Panc1 (cell line): ENCODE data around the gene LRMDA. TPM values are rescaled to one million over a fixed set of nuclear protein-coding genes. Genes with fewer than 3 reads are reported as not detected.

Source experiments
- ATAC-seq: fragments of 200-7000 bp; cut with Tn5 transposase; 2 replicates; pipeline ENCODE4 v1.9.1; 2020; ENCODE audit warnings: mild to moderate bottlenecking, moderate library complexity
- BruUV-seq: library from RNA; stranded (reverse); fragments of 400-500 nt; replicated peaks from 2 replicates; lab custom pipeline; 2021; lab: Mats Ljungman, UMichigan
- CTCF ChIA-PET: fragments of 300-600 bp; sonication (Branson Sonifier 250); formaldehyde crosslinking; loops from one replicate; lab custom pipeline; 2022; ENCODE audit warnings: antibody characterized with exemption; lab: Charles Lee
- POLR2A ChIA-PET: fragments of 300-600 bp; sonication (Branson Sonifier 250); formaldehyde crosslinking; loops from one replicate; lab custom pipeline; 2022; ENCODE audit warnings: antibody characterized with exemption; lab: Charles Lee
- DNase-seq: peaks from one replicate; pipeline ENCODE4 v3.0.0-alpha.2; 2010; ENCODE audit warnings: low read depth, low spot score
- H3K27ac ChIP-seq: 2 replicates; pipeline ENCODE4 v1.5.1; 2011; ENCODE audit warnings: mild to moderate bottlenecking, low read length, inconsistent platforms
- H3K27me3 ChIP-seq: fragments of 200-500 bp; sonication (Bioruptor generic); 2 replicates; pipeline ENCODE4 v1.6.0; 2014; ENCODE audit warnings: low read length, inconsistent platforms; ENCODE audit not compliant: control insufficient read depth, insufficient read depth
- H3K36me3 ChIP-seq: fragments of 200-500 bp; sonication (Bioruptor generic); 2 replicates; pipeline ENCODE4 v1.5.1; 2014; ENCODE audit warnings: inconsistent platforms, mild to moderate bottlenecking, low read length, moderate library complexity; ENCODE audit not compliant: control insufficient read depth, insufficient read depth
- H3K4me1 ChIP-seq: 2 replicates; pipeline ENCODE4 v1.5.1; 2011; ENCODE audit warnings: inconsistent platforms, mild to moderate bottlenecking, low read length, moderate library complexity; ENCODE audit not compliant: control insufficient read depth, insufficient read depth
- H3K4me3 ChIP-seq, 2 experiments: 2 replicates each; pipeline ENCODE4 v1.5.1; 2011 to 2012; ENCODE audit warnings: low read depth in 2 of 2, low read length in 2 of 2, mild to moderate bottlenecking in 2 of 2, inconsistent platforms in 1 of 2, moderate library complexity in 1 of 2
- H3K9me3 ChIP-seq: fragments of 200-500 bp; sonication (Bioruptor generic); 2 replicates; pipeline ENCODE4 v1.5.1; 2014; ENCODE audit warnings: low read depth, mild to moderate bottlenecking, inconsistent platforms, low read length, moderate library complexity; ENCODE audit not compliant: control insufficient read depth, insufficient read depth
- CTCF ChIP-seq: fragments of 450-650 bp; IDR thresholded peaks from 2 replicates; pipeline ENCODE4 v1.5.1; 2017; ENCODE audit warnings: mild to moderate bottlenecking
- POLR2AphosphoS5 ChIP-seq: IDR thresholded peaks from 2 replicates; pipeline ENCODE4 v1.6.1; 2012; ENCODE audit warnings: mild to moderate bottlenecking, low read depth, low read length, moderate library complexity
- REST ChIP-seq, 2 experiments: IDR thresholded peaks; 2 replicates each; pipeline ENCODE4 v1.6.1; 2011 to 2012; ENCODE audit warnings: low read depth in 2 of 2, control low read depth in 1 of 2, low read length in 1 of 2, mild to moderate bottlenecking in 1 of 2, moderate library complexity in 1 of 2; ENCODE audit not compliant: insufficient read depth in 1 of 2
- SIN3A ChIP-seq: IDR thresholded peaks from 2 replicates; pipeline ENCODE4 v1.6.1; 2012; ENCODE audit warnings: low read depth, mild to moderate bottlenecking, low read length, moderate library complexity, borderline replicate concordance; ENCODE audit not compliant: insufficient read depth
- TCF7L2 ChIP-seq: IDR thresholded peaks from 2 replicates; pipeline ENCODE4 v1.6.1; 2011; ENCODE audit warnings: mild to moderate bottlenecking, low read depth, low read length, inconsistent platforms
- in situ Hi-C: cut with HindIII; loops from 2 replicates; pipeline ENCODE4 v1.10.0; 2016; ENCODE audit warnings: low sequenced_read_pairs, low pct_unique_long_range_greater_than_20kb
- intact Hi-C: fragments of 100-400 bp; cut with micrococcal nuclease; formaldehyde crosslinking; loops from one replicate; pipeline ENCODE4 v1.10.0; 2022; ENCODE audit not compliant: unreplicated experiment
- total RNA-seq: library from RNA; stranded (reverse); gene quantifications from one replicate; pipeline ENCODE4 v1.2.1, GENCODE V29; 2021; ENCODE audit not compliant: unreplicated experiment

Gene LRMDA
- total RNA-seq, 1 experiment from 2014 or later, result 1.2 TPM

DNA sequence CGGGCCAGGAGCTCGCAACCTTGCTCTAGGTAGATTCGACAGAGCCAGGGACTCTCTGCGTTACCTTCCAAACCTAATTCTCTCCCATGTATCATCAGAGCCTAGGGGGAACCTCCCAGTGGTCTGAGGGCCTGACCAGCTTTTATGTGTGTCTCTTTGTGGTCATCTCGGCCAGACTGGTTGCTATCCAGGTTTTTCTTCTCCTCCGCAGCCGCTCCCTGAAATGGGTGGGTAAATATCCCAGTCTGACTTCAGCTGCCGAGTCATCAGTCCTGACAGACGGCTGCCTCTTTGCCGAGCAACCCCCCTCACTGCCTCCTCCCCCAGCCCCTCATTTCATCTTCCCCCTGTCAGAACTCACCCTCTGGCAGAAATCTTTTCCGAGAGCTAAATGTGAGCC lies 578.1 kb downstream of the LRMDA start:
- no TSS peak for BruUV-seq
- DNase-seq (no peak), ATAC-seq (no peak)
- Histone ChIP-seq H3K9me3 (no peaks in the 10 kb centered on the region), H3K36me3 (no peaks in the 10 kb centered on the region), H3K4me3 (no peak overlapping the region), H3K4me1 (no peaks in the 10 kb centered on the region), H3K27ac (no peak overlapping the region), H3K27me3 (peaks cover 12% of the 10 kb centered on the region)
- intact Hi-C loops, result no loop called here
- in situ Hi-C loops, result no loop called here
- ChIA-PET POLR2A (interaction anchor here (0.7 kb wide), 1 partner anchor 74 kb away, joined by 7 read pairs; no protein-coding TSS in a partner anchor), CTCF (interaction anchor here (0.7 kb wide), 1 partner anchor 306 kb away, joined by 9 read pairs; no protein-coding TSS in a partner anchor)
- TF ChIP-seq TCF7L2 (no peak), REST (IDR thresholded peaks at IDR 0.05; ENCODE audit: insufficient read depth in 1 of 2, low read depth in 2 of 2, low read length in 1 of 2) (no peak), SIN3A (no peak), CTCF (no peak), POLR2AphosphoS5 (no peak)

GRCh38 chr10:76010703-76011102 lies 579.3 kb downstream of the LRMDA start:
- peaks cover 12% of the 10 kb centered on the region for H3K27me3 ChIP-seq
- H3K36me3 ChIP-seq, result no peaks in the 10 kb centered on the region
- no peaks in the 10 kb centered on the region for H3K4me1 ChIP-seq
- no peak for ATAC-seq
- in situ Hi-C loops, result no loop called here
- CTCF ChIA-PET, result interaction anchor here (0.8 kb wide), 1 partner anchor 99 kb away, joined by 5 read pairs; no protein-coding TSS in a partner anchor
- BruUV-seq, result no TSS peak
- H3K4me3 ChIP-seq, result no peak overlapping the region
- H3K27ac ChIP-seq, result no peak overlapping the region
- H3K9me3 ChIP-seq, result no peaks in the 10 kb centered on the region
- DNase-seq, result no peak
- intact Hi-C loops, result no loop called here
- no peak for TF ChIP-seq CTCF
- TF ChIP-seq POLR2AphosphoS5, result no peak
- no peak for TF ChIP-seq TCF7L2
- TF ChIP-seq SIN3A, result no peak
- TF ChIP-seq REST (IDR thresholded peaks at IDR 0.05; ENCODE audit: insufficient read depth in 1 of 2, low read depth in 2 of 2, low read length in 1 of 2), result no peak
- POLR2A ChIA-PET, result no interaction called here
